SIG-M5 treated with dmso at 0.1 percent for 504 hours (cell line): ENCODE measurements around the gene PDE3A.
A peak's percentile ranks its signal among the peaks of the same experiment; 100 is the strongest.
"Not testable (repeated sequence)": the region's sequence is repeated elsewhere in the genome, so short reads cannot be mapped to it uniquely, and the experiment has no call there.

ENCODE experiments used
- DNase-seq: peaks from one replicate; lab custom pipeline; 2025; ENCODE audit not compliant: unreplicated experiment; lab: John Stamatoyannopoulos, UW

The PDE3A gene

GRCh38 chr12:20546267-20546666 lies 177.9 kb downstream of the PDE3A start:
- DNase-seq, result no peak

GRCh38 chr12:20547816-20548575 lies 179.7 kb downstream of the PDE3A start:
- DNase-seq, result no peak

- DNase-seq, result no peak
These were observed 180.3 kb downstream of the PDE3A start for GRCh38 chr12:20548611-20549010.

GRCh38 chr12:20549108-20549719 lies 180.9 kb downstream of the PDE3A start:
- no peak for DNase-seq

GRCh38 chr12:20551742-20552442 lies 183.6 kb downstream of the PDE3A start:
- not testable (repeated sequence) for DNase-seq

GRCh38 chr12:20552586-20552985 lies 184.2 kb downstream of the PDE3A start:
- DNase-seq, result not testable (repeated sequence)

- no peak for DNase-seq
These were observed 186.7 kb downstream of the PDE3A start for GRCh38 chr12:20555015-20555414.

- DNase-seq, result no peak
These were observed 187.4 kb downstream of the PDE3A start for GRCh38 chr12:20555771-20556170.

GRCh38 chr12:20557096-20557495 lies 188.8 kb downstream of the PDE3A start:
- DNase-seq, result no peak

- no peak for DNase-seq
These were observed 192.6 kb downstream of the PDE3A start for GRCh38 chr12:20560935-20561334.

- no peak for DNase-seq
These were observed 193.5 kb downstream of the PDE3A start for GRCh38 chr12:20561871-20562270.

GRCh38 chr12:20567413-20567812 lies 199.1 kb downstream of the PDE3A start:
- no peak for DNase-seq

GRCh38 chr12:20572451-20572850 lies 204.1 kb downstream of the PDE3A start:
- DNase-seq, result no peak

- DNase-seq, result no peak
These were observed 208.2 kb downstream of the PDE3A start for GRCh38 chr12:20576528-20576927.

GRCh38 chr12:20577054-20577453 lies 208.7 kb downstream of the PDE3A start:
- no peak for DNase-seq

GRCh38 chr12:20578142-20578541 lies 209.8 kb downstream of the PDE3A start:
- DNase-seq, result no peak

- DNase-seq, result no peak
These were observed 216.8 kb downstream of the PDE3A start for GRCh38 chr12:20585055-20585625.

GRCh38 chr12:20585913-20586312 lies 217.6 kb downstream of the PDE3A start:
- peak; percentile 24 for DNase-seq

GRCh38 chr12:20588042-20588441 lies 219.7 kb downstream of the PDE3A start:
- DNase-seq, result no peak

- DNase-seq, result no peak
These were observed 222.2 kb downstream of the PDE3A start for GRCh38 chr12:20590570-20590969.

- no peak for DNase-seq
These were observed 224.2 kb downstream of the PDE3A start for GRCh38 chr12:20592556-20592955.

- no peak for DNase-seq
These were observed 225.3 kb downstream of the PDE3A start for GRCh38 chr12:20593611-20594010.
